HG03135 (cell line): ENCODE data around the gene MCU.

Source experiments
- ATAC-seq: cut with Tn5 transposase; IDR thresholded peaks from one replicate; pipeline ENCODE4 v1.9.1; 2021; ENCODE audit warnings: mild to moderate bottlenecking, moderate library complexity; ENCODE audit not compliant: unreplicated experiment

Gene MCU

DNA sequence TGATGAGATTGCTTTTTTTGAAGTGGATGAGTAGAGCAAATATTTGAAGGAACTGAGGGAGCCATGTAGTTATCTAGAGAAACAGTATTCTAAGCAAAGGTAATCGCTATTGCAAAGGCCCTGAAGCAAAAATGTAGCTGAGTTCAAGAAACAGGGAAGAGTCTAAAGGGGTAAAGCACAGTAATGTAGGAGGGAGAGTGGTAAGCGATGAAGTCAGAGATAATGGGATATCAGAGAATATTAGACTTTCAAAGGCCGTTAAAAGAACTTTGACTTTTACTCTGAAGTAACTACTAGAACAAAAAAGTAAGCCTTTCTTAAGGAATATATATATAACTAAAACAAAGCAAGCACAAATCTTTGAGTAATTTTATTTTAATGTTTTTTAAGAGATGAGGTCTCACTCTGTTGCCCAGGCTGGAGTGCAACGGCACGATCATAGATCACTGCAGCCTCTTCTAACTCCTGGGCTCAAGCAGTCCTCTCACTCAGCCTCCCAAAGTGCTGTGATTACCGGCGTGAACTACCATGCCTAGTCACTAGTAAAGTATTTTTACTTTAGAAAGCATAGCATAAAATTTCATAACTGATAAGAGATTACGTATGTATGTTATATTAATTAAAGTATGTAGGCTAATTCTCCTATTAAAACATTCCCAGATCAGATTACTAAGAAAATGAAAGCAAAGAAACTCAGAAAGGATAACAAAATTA is 139.9 kb downstream of the MCU start:
- no peak for ATAC-seq

DNA sequence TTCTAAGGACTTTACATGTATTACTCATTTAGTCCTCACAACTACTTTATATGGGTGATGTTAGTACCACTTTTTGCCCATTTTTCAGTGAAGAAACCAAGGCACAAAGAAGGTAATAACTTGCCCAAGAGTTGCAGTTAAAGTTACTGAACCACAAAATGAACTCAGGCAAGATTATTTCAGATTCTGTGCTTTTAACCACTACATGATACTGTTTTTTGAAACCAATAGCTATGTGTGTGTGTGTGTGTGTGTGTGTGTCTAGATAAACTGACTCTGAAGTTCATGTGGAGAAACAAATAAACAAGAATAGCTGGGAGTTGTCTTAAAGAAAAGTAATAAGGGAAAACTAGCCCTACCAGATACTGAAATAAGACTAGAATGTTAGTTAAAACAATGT is 140.8 kb downstream of the MCU start:
- no peak for ATAC-seq

DNA sequence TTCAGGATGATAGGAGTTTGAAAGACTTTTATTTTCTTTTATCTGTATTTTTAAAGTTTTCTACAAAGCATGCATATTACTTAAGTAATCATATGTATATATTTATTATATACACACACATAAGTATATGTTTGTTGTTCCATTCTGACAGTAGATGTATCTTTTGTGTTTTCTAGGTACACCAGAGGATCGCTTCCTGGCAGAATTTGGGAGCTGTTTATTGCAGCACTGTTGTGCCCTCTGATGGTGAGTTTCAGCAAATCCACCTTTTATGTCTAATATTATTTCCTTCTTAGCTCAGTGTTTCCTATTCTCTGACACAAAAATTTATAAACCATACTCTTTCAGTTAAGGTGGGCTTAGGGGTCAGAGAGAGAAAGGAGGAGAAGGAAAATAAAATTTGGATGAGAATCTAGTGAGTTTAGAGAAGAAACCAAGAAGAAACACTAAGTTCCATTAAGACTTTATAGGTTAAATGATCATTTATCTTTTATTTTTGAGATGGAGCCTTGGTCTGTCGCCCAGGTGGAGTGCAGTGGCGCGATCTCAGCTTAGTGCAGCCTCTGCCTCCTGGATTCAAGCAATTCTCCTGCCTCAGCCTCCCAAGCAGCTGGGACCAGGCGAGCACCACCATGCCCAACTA is 142.4 kb downstream of the MCU start:
- ATAC-seq = no peak

DNA sequence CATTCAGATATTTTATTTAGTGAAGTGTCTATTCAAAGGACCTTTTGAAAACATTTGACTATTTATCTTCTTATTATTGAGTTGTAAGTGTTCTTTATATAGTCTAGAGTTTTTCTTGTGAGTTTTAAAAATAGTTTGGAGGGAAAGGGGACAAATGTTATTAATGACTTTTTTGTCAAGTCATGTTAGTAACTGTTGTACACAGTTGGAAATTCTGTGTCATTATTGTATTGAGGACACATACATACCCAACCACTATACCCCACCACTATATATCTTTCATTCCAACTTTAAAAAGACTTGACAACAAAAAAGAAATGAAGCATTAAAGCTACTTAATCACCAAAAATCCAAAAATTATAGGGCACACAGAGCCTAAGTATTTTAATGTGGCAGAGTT is 148.4 kb downstream of the MCU start:
- no peak for ATAC-seq

DNA sequence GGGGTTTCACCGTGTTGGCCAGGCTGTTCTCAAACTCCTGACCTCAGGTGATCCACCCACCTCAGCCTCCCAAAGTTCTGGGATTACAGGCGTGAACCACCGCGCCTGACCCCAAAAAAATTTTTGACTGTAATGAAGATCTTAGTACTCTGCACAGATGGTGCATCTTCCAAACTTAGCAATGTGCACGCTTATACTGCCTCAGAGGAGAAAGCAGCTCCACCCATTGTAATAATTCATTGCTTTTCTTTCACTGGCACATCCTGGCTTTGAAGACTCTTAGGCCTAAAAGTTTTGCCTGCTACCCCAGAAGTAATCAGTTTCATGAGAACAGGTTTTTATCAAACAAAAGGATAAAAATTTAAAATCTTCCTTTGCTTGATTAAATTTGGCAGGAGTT is 149.5 kb downstream of the MCU start:
- no peak for ATAC-seq

DNA sequence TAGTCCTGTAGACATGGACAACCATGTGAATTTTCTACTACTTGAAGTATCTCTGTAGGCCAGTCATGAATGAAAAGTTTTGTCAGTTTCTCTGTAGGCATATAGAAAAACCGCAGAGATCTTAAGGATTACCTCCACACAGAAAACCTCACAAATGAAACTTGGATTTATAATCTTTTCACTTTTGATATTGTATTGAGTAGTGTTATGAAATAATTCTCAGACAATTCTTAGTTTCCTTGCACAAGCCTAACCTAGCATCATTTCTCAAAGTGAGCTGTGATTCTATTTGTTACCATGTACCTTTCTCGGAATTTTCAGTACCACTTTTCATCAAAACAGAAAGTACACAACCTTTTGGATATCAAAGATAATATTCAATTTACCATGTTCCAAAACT is 150.2 kb downstream of the MCU start:
- ATAC-seq = no peak

DNA sequence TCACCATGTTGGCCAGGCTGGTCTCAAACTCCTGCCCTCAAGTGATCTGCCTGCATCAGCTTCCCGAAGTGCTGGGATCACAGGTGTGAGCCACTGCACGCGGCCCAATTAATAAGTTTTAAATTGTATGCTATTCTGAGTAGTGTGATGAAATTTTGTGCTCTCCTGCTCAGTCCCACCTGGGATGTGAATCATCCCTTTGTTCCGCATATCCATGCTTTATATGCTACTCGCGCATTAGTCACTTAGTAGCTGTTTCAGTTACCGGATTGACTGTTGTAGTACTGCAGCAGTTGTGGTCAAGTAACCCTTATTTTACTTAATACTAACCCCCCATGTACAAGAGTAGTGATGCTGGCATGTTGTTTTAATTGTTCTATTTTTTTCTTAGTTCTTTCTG is 154.3 kb downstream of the MCU start:
- no peak for ATAC-seq

DNA sequence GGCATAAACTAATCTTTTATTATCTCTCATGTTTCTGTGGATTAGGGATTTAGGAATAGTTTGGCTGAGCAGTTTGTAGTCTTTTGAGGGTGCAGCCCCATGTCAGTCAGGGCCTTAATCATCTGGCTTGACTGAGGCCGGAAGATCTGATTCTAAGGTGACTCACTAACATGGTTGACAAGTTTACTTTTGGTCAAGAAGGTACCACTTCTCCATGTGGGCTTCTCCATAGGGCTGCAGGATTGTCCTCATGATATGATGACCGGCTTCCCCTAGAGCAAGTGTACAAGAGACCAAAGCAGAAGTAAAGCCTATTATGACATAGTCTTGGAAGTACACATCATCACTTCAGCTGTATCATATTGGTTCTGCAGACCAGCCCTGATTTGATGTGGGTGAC is 155.7 kb downstream of the MCU start:
- ATAC-seq = no peak

DNA sequence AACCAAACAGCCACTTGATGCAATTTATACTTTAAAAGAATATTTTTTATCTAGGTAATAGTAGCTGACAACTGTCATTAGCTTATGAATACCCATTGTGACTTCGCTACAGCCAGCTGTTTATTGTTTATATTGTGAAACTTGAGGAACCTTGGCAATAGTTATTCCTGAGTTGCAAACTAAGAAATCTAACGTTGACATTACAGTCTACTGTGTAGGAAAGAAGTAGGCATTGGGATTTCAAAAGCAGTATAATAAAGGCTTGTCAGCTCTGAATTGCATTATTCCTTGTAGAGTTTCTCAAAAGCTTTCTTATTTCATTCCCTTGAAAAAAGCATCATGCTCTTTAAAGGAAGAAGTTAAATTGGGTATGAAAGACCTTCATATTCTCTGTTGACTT is 158.9 kb downstream of the MCU start:
- no peak for ATAC-seq

DNA sequence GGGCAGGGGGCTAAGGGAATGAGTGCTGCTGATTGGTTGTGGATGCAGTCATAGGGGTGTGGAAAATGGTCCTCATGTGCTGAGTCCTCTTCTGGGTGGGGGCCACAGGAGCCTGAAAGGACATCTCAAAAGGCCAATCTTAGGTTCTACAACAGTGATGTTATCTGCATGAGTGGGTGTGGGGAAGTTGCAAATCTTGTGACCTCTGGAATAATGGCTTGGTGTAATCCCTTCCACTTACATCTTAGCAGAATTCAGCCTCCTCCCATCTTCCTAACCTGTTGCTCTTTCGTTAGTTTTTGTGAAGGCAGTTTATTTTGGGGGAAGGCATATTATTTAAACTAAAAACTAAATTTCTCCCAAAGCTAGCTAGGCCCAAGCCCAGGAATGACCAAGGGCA is 159.6 kb downstream of the MCU start:
- no peak for ATAC-seq

DNA sequence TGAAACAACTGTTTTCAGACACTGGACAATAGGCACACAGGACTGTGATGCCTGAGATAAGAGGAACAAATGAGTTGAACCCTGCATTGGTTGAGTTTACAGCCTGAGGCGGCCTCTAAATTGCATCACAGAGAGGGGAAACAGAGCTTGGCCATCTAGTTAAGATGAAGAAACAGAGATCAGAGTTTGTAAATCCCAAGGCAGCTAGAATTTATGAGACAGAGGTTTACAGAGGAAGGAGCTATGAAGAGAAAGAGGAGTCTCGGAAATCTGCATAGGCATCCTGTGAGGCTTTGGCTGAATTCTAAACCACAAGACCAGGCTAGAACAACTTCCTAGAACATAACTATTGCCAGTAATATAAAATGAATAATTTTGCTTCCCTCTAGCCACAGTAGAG is 160.6 kb downstream of the MCU start:
- no peak for ATAC-seq

DNA sequence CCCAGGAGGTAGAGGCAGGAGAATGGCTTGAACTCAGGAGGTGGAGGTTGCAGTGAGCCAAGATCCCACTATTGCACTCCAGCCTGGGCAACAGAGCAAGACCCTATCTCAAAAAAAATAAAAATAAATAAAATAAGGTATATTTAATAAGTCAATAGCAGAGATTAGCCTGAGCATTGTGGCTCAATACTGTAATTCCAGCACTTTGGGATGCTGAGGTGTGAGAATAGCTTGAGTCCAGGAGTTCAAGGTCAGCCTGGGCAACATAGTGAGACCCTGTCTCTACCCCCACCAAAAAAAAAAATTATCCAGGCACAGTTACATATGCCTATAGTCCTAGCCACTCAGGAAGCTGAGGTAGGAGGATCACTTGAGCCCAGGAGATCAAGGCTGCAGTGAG is 163.2 kb downstream of the MCU start:
- ATAC-seq = no peak

DNA sequence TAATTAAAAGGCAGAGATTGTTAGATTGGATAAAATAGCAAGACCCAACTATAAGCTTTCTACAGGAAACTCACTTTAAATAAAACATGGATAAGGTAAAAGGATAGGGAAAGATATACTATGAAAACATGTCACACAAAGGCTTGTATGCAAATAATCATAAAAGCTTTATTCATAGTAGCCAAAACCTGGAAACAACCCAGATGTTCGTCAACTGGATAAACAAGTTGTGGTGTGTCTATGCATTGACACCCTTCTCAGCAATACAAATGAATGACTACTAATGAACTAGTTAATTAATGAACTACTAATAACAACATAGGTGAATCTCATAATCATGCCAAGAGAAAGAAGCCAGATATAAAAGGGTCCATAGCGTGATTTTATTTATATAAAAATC is 163.8 kb downstream of the MCU start:
- no peak for ATAC-seq

DNA sequence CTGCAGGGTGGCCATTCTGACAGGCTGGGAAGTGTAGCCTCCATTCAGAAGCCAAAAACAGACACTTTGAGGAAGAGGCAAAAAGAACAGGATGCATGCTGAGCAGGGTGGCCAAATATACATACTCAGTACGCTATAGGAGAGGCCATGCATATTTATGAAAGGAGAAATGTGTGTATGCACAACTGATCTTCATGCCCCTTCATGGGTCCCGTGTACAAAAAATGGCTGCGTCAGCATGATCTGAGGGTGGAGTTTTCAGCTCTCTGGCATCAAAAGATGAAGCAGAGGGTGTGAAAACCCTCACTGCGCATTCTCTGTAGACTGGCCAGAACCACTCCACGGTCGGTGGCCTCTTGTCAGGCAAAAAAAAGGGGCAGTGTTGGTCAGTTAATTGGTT is 166.1 kb downstream of the MCU start:
- ATAC-seq = no peak

DNA sequence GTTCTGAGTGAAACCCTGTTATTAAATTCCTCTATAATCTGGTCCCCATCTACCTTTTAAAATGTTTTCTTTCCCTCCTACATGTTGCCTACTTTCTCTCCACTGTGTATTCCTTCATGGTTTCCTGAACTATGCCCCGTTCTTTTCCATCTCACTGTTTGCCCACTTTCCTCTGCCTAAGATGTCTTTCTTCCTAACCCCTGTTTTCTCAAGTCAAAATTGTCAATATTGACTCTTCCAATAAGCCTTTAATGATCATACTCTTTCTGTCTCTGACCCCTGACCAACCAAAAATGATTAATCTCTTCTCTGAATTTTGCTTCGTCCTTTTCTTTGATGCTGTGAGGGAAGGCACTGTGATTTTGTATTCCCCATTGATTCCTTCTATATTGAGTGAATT is 171.0 kb downstream of the MCU start:
- no peak for ATAC-seq

DNA sequence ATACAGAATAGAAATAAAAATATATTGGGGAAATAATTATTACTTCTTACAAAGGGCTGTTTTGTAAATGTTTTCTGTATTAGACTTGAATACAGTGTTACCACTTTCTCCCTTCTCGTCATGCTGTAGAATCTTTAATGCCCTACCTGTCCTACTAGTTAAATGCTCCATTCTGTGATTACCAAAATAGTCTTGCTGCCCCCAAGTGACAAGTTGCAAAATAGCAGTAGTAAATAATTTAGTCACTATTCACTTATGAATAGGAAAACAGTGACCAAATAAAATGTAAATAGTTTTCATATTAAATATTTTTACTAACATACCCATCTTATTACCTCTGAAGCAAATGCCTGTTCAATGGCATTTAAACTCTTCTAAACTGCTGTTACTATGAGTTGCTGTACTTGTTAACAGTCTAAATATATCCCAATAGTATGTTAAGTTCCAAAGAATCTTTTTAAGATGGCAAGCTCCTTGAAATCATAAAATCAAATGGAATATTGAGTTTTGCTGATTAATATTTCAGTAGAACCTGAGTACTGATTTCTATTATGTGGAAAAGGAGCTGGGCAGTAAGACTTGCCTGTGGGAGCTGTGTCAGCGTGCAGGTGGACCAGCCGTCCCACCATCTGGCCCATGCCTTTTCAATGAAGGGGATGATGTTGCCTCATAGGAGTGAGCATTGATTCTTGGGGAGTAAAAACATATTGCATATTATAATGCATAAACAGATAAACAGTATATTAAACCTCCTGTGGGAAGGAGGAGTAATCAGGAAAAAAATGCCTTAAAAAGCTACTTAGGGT is 183.5 kb downstream of the MCU start:
- no peak for ATAC-seq

DNA sequence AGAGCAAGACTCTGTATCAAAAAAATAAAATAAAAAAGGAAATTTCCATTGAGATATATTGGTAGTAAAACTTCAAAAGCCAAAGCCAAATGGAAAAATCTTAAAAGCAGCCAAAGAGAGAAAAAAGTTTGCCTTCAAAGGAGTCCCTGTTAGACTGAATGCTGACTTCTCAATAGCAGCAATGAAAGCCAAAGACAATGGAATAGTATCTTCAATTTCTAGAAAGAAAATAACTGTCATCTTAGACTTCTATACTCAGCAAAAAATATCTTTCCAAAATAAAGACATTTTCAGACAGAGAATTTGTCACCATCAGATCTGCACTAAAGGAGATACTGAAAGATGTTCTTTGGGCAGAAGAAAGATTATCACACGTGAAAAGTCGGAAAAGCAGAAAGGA is 187.3 kb downstream of the MCU start:
- ATAC-seq = no peak

DNA sequence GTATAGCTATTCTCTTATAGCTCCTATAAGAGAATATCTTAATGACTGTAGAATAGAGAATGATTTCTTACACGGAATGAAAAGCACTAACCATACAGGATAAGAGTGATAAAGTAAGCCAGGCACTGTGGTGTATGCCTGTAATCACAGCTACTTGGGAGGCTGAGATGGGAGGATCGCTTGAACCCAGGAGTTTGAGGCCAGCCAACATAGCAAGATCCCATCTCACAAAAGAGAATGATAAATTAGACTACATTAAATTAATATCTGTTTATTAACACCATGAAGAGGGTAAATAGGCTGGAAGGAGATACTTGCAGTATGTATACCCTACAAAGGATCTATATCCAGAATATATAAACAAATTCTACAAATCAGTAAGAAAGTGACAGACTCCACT is 189.3 kb downstream of the MCU start:
- ATAC-seq = no peak

DNA sequence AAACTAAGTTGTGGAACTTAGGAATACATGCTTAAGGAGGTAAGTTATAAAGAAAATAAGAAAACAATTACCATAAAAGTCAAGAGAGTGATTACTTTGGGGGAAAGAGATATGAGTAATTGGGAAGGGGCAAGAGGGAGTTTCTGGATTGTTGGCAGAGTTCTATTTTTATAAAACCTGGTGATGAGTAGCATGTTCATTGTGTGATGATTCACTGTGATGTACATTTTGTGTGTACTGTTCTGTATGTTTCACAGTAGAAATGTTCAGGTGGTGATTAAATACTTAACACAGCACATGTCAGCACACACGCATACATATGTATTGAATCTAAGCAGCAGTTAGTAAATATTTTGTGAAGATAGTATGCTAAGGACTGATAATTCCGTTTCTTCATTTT is 191.9 kb downstream of the MCU start:
- ATAC-seq = no peak

DNA sequence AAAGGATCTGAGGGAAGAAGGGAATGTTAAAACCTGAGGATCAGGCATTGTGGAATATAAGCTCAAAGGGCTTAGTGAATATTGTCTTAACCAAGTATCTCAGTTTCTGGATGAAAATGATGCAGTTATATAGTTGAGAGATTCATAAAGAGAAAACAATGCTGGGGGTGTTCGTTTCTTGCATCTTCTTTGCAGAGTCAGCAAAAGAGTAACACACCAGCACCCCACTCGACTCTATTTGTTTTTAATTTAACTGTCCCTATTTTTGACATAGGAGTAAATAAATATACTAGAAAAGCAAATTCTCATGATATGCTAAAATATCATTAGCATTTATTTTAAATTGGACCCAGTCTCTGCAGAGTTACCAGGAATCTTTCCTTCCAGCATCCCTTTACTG is 194.0 kb downstream of the MCU start:
- no peak for ATAC-seq

DNA sequence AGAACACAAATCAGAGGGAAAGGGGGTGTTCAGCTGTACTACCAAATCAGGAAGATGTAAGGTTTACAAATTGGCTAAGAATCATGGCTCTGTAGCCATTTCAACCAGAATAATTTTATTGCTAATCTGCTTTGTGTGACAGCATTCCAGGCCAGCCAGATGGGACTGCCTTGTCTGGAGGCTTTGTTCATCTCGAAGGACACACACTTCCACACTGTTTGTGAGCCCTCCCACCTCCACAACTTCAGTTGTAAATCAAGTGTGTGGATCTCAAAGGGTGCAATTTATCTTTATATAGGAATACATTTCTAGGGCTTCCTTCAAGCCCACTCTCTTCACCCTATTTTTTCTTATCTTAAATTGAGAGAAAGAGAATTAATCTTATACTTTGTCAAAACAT is 194.7 kb downstream of the MCU start:
- no peak for ATAC-seq

DNA sequence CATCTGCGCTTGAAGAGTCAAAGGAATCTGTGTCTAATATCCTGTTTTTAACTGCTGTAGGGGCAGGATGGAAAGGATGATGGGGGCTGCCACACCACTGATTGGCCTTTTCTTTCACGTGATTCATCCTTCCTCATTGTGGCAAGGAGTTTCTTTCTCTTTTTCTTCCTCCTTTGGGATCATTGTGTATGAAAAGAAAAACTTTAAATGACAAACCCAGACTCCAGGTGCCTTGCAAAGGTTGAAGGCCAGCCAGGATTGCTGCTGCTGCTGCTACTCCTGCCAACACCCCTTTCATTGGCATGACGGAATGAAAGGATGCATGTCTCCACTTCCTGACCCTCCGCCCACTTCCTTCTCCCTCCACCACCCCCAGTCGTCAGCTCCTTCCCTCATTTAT is 195.1 kb downstream of the MCU start:
- no peak for ATAC-seq
